GM21423 (cell line): ENCODE results near the gene SIRT3.
"Not testable (repeated sequence)": the region's sequence is repeated elsewhere in the genome, so short reads cannot be mapped to it uniquely, and the experiment has no call there.

Experiments used
- ATAC-seq: cut with Tn5 transposase; IDR thresholded peaks from one replicate; pipeline ENCODE4 v1.9.1; 2021; ENCODE audit warnings: mild to moderate bottlenecking, moderate library complexity; ENCODE audit not compliant: unreplicated experiment

SIRT3 gene

DNA sequence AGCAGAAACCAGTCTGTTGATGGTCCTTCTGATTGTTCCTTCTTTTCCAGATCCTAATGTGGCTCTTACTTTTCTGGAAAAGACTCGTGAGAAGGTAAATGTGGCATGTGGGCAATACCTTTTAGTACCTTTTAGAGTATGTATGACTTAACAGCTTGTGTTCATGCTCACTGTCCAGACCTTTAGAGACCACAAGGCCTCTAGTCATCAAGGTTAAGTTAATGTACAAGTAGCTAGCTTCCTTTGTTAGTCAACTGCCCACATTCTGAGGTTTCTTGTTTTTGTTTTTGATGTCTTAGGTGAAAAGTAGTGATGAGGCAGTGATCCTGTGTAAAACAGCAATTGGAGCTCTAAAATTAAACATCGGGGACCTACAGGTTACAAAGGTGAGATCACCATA is 8.2 kb upstream of the SIRT3 start:
- no peak for ATAC-seq

DNA sequence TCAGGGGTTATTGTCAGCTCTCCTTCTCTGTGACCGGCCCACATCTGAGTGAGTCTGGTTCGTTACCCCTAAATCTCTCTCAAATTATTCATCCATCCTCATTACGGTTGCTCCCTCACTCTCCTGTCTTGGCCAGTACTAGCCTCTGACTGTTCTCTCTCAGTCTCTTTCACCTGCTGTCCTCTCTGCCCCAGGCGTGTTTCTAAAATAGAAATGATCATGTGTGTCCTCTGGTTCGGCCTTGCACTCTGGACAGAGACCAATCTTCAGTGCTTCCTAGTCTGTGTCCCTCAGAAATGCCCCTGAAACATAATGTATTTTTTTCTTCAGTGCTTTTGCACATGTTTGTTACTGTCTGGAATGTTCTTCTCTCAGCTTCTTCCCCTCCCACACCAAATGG is 5.5 kb upstream of the SIRT3 start:
- no peak for ATAC-seq

DNA sequence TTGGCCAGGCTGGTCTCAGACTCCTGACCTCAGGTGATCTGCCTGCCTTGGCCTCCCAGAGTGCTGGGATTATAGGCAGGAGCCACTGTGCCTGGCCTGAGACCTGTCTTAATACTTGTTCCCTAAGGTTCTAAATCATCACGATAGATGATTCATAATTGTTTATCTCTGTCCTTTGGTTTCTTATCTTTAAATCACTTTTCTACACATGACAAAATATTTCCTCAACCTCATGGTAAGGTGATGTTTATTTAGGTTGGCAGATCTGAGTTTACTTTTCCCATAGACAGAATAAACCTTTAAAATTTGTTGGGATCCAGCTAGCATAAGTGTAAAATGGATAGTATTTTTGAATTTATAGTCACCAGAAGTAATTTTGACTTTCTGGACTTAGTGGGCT is 4.2 kb upstream of the SIRT3 start:
- no peak for ATAC-seq

DNA sequence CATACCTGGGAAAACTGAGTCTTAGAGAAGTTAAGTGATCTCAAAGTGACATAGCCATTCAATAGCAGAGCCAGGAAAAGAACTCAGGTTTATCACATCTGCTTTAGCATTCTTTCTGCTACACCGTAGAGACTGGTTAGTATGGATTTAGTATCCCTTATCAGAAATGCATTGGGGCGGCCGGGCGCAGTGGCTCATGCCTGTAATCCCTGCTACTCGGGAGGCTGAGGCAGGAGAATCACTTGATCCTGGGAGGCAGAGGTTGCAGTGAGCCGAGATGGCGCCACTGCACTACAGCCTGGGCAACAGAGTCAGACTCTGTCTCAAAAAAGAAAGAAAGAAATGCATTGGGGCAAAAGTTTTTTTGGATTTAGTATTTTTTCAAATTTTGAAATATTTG is 2.2 kb upstream of the SIRT3 start:
- ATAC-seq = not testable (repeated sequence)

DNA sequence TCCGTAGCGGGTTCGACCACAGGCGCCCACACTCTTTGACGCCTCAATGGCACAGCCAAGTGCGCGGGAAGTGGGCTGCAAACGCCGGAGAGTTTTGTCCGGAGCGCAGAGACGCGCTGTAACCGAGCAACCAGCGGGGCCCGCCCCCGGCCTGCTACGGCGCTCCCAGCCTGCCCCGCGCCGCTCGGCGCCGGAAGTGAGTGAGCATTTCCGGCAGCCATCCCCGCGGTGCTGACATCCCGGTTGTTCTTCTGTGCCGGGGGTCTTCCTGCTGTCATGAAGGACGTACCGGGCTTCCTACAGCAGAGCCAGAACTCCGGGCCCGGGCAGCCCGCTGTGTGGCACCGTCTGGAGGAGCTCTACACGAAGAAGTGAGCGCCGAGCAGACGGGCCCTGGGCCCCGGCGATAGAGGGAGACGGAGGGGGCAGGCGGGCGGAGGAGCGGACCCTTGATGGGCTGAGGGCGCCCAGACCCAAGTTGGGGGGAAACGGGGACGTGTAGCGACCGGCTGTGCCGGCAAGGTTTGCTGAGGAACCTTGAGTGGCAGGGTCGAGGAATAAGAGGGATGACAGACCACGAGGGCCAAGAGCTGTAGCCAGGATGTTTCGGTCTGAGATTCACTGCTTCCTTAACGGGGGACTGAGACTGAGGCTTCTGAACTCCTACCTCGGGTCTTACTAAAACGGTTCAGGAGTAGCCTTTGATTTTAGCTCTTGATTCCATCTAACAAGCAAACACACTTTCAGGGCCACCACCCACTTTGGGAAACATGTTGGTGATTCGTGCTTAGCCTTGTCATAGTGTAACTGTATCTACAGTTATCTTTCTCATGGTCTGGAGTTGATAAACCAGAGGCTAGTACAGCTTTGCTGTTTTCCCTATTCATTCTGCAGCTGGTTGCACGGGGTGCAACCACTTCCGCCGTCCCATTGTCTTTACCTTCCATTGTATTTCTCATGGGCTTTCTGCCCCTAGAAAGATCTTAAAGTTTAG is 929 bp upstream of the SIRT3 start, which contains the start of gene PSMD13:
PSMD13 (plus strand) TSS at position 203 of the 994 bp plus-strand sequence; CDS start at position 277, 74 bp downstream.
- peak; percentile 85 for ATAC-seq

DNA sequence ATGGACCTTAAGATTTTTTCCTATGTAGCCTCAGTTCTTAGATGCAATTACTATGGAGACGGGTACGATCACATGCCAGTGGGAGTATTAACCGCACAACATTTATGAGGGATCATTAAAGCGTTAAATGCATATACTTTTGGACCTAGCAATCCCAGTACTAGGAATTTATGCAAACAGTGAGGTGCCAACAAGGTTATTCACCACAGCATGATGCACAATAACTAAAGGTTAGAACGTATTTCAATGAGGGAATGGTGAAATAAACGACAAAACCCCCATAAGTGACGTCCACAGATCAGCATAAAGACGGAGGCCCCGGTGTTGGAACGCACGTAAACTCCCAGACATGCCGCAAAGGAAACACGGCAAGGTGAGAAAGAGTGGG is 539 bp downstream of the SIRT3 start:
- peak; percentile 8 for ATAC-seq

DNA sequence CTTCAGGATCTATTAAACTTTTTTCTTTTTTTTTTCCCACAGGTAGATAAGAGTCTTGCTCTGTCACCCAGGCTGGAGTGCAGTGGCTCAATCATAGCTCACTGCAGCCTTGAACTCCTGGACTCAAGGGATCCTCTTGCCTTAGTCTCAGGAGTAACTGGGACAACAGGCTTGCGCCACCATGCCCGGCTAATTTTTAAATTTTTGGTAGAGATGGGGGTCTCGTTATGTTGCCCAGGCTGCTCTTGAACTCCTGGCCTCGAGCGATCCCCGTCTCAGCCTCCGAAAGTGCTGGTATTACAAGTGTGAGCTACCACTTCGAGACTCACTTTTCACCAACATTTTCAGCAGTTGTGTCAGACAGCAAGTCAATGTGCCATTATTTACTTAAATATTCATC is 962 bp downstream of the SIRT3 start:
- no peak for ATAC-seq

DNA sequence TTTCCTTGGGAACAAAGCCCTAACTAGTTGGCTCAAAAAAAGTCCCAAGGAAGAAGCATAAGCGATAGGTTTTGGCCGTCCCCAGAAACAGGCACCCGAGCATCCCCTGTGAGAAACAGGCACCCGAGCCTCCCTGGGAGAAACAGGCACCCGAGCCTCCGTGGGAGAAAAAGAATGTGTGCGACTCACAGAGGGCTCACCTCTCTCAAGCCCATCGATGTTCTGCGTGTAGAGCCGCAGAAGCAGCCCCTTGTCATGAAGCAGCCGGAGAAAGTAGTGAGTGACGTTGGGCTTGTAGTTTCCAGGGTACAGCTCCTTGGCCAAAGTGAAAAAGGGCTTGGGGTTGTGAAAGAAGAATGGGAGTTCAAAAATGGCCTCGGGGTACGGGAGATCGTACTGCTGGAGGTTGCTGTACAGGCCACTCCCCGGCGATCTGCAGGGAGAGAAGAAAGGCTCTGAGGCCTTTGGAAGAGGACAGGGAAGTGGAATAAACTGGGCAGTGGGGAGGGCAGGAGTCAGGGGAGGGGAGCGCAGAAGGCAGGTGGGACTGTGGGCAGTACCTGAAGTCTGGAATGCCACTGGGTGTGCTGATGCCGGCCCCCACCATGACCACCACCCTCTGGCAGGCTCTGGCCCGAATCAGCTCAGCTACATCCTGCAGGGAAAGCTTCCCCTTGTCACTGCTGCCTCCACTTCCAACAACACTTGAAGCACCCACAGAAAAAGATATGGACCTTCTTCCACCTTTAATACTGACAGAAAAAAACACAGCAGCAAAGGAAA is 3.2 kb downstream of the SIRT3 start:
- ATAC-seq = no peak

DNA sequence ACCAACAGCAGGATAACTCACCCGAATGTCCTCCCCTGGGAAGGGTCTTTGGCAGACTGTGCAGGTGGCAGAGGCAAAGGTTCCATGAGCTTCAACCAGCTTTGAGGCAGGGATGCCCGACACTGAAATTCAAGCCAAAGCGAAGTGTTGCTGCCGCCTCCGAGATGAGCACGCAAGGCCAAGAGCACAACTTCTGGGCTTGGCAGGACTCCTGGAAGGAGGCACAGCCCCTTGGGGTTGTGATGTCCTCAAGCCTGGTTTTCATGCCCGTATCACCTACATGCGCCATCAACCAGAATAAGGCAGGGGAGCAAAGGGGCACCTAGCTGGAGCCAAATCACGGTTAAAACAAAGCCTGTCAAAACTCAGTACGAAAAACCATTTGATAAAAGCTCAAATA is 5.7 kb downstream of the SIRT3 start:
- ATAC-seq = no peak

DNA sequence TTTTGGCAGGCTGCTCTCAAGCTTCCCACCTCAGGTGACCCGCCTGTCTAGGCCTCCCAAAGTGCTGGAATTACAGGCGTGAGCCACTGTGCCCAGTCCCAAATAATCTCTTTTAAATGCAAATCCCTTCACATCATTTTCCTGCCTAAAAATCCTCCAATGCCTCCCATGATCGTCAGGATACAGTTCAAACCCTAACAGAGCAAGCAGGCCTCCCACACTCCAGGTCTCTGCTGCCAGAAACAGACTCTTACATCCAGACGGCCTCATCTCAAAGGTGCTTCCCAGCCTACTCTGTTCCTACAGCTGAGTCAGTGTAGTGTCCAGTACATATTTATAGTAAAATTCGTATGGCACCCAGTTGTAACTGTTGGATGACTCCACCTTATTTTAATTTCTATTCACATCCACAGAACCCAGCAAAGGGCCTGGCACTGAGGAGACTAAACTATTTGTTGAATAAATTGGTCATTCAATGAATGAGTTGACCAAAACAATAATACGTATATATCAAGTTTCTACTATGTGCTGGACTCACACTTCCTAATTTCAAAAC is 8.2 kb downstream of the SIRT3 start:
- ATAC-seq = no peak

DNA sequence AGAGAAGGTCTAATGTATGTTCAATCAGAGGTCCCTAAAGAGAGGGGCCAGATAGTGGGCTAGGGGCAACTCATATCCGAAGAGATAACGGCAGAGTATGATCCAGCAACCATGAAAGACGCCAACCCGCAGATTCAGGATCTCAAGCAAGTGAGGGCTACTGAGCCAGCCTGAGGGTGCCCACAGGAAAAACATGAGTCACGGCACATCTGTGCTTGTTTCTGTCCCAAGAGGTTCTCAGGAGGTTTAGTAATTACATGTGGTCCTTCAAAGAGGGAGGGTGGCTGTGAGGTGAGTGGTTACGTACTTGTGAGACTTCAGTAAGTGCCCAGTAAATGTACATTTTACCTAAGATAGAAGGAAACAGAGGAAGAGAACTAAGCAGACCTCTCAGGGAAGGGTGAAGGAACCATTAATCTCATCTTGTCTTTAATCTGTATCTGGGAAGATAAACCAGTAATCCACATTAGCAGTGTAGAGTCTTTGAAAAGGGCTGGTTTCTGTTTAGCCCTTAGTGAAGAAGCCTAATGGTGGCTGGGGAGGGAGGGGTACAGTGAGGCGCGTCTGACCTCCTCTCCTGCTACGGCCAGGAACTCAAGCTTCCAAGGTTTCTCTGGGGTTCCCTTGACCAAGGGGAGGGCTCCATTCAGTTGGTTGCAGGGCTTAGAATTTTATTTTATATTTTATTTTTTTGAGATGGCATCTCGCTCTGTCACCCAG is 10.2 kb downstream of the SIRT3 start:
- ATAC-seq = peak; percentile 75

DNA sequence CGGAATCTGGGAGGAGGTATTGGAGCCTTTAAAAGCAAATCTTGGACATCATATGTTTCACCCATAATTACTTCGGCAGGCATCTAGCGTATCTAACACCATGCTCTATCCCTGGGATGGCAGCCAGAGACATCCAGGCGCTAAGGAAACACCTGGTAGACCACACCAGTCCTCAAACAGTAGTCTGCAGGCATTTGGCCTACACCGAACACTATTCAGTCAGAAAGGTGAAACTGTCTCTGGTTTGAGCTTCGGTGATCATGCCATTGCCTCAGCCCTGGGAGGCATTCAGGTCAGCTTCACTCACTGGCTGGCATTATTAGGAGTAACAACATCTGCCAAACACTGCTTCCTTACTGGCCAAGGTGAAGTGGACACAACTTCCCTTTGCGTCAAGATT is 11.7 kb downstream of the SIRT3 start:
- ATAC-seq = no peak

DNA sequence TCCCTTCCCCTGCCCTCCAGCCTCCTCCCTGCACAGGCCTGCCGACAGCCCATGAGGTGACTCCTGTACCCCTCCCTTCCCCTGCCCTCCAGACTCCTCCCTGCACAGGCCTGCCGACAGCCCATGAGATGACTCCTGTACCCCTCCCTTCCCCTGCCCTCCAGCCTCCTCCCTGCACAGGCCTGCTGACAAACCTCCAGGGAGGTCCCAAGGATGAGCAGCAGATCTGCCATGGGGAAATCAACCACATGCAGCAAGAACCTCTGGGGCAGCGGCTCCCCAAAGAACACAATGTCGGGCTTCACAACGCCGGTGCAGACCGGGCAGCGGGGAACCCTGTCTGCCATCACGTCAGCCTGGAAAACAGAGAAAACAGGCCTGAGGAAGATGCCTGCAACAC is 12.3 kb downstream of the SIRT3 start:
- no peak for ATAC-seq

DNA sequence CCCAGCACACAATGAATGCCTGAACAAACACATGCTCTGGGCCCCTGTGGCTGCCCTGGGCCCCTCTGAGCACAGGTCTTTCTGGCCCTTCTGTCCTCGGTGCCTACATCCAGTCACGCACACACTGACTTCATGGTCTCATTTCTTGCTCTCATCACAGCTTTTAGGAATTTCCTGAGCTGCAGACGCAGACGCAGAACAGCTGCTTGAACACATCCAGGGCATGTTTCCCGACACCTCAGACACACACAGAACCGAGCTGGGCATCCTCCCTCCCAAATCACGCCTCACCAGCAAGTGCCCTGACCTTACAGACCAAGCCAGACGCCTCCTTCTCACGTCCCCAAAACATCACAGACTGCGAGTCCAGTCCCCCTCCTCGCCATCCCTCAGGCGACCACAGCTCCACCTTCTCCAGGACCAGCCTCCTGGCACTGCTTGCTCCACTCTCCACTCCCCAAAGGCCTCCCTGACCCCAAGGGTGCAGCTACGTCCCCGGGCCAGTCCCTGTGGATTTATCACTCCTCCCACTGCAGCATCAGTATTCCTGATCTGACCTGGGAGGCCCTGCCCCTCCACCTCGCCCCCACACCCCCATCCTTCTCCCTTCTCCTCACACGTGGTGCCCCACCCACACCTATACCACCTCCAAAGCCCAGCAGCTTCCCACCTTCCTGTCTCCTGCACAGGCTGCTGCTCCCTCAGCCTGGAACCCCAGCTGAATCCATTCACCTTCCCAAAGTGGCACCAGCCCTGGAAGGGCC is 12.9 kb downstream of the SIRT3 start:
- ATAC-seq = no peak

DNA sequence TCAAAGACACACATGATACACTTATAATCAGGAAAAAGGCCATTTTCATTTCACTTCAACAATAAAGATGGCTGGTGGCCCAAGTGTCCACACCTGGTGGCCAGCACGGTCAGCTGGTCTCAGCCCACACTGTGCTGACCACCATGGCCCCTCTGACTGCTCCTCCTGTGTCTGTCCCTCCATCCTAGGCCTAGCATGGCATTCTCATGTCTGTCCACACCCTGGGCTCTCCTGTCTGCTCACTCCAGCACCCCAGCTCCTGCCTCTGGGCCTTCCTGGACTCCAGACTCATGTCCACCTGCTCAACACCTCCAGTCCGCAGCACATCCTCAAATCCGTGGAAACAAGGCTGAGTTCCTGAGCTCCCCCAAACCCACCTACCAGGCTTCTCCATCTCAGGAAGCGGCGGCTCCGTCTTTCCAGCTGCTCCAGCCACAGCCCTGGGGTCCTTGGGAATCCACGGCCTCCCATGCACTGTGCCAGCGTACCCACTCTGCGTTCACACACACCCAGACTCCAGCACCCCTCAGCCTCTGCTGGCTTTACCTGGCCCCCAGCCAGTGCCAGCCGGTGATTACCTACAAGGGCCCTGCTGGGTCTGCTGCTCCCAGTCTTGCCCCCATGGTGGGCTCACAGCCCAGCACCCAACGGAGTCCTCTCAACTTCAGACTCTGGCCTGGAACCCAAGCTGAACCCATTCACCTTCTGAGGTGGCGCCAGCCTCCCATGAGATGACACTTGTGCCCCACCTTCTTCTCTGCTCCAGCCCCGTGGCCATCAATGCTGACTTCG is 13.9 kb downstream of the SIRT3 start:
- no peak for ATAC-seq

DNA sequence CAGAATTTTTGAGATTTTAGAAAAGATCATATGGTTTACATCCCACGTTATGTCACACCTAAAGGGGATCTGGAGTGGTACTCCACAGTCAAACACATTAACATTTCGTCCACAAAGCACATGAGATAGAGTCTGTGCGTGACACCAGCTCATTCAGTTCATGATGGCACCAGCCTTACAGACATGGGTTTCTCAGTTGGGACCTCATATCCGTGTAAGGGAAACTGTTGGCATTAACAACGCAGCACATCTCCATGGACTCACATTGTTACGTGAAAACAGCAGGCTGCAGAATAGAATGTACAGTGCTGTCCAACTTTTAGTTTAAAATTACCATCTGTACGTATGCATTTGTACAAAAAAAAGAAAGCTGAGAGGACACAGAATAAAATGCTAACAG is 14.6 kb downstream of the SIRT3 start:
- no peak for ATAC-seq

DNA sequence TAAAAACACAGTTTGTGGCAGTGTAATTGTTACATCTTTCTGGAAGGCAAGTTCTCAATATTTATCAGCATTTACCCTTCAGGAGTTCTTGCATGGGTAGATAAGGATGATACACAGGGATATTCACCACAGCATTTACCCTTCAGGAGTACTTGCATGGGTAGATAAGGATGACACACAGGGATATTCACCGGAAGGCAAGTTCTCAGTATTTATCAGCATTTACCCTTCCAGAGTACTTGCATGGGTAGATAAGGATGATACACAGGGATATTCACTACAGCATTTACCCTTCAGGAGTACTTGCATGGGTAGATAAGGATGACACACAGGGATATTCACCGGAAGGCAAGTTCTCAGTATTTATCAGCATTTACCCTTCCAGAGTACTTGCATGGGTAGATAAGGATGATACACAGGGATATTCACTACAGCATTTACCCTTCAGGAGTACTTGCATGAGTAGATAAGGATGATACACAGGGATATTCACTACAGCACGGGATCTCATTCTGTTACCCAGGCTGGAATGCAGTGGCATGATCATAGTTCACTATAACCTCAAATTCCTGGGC is 15.4 kb downstream of the SIRT3 start:
- ATAC-seq = not testable (repeated sequence)

DNA sequence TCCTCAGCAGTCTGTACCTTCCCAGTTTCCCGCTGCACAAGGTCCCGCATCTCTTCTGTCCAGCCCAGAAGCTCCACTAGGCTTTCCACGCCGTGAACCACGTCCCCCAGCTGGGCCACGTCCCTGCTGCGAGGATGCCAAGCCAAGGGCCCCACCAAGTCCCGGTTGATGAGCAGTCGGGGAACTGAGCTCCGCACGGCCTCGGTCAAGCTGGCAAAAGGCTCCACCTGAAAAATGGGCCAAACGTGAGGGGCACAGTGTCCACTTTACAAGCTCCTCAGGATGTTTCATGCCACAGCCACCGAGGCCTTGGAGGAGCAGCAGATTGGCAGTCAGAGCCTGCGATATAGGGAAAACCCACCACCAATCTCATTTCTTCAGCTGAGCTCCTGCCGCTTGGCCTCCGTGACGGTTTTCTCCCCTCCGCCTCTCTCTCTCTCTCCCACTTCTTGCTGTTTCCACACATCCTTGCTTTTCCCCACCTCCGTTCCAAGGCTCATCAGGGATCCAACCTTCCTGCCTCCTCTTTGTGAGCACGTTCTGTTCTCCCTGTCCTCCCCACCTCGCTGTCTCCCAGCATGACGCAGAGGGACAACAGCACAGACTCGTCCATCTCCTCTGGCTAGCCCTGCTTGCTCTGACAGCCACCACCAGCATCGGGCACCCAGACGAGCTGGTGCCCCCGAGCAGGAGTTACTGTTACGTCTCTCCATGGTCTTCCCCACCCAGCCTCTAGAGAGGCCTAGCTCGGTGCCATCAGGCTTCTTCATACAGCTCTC is 17.1 kb downstream of the SIRT3 start:
- ATAC-seq = no peak
